SK-N-SH treated with all-trans-retinoic acid at 6 μM for 48 hours (cell line): ENCODE measurements around the gene NEURL1B.

ENCODE experiments used
- ATAC-seq: fragments of 200-7000 bp; cut with Tn5 transposase; 3 replicates; pipeline ENCODE4 v1.9.1; 2020; ENCODE audit warnings: mild to moderate bottlenecking, moderate library complexity
- ARNTL ChIP-seq: fragments of 450-650 bp; formaldehyde crosslinking; IDR thresholded peaks from 2 replicates; pipeline ENCODE4 v1.5.0; 2020; ENCODE audit warnings: low read depth, mild to moderate bottlenecking, moderate library complexity, borderline replicate concordance
- BACH2 ChIP-seq: fragments of 250-450 bp; sonication (Bioruptor Pico); IDR thresholded peaks from 2 replicates; pipeline ENCODE4 v1.9.0; 2021; ENCODE audit warnings: mild to moderate bottlenecking, borderline replicate concordance
- CSDC2 ChIP-seq: fragments of 250-450 bp; sonication (Bioruptor Pico); IDR thresholded peaks from 2 replicates; pipeline ENCODE4 v1.5.0; 2020; ENCODE audit warnings: mild to moderate bottlenecking, moderate library complexity
- ESRRG ChIP-seq: fragments of 250-450 bp; sonication (Bioruptor Pico); IDR thresholded peaks from 2 replicates; pipeline ENCODE4 v1.6.1; 2021; ENCODE audit warnings: mild to moderate bottlenecking
- GLIS3 ChIP-seq: fragments of 250-450 bp; sonication (Bioruptor Pico); IDR thresholded peaks from 2 replicates; pipeline ENCODE4 v1.5.0; 2020; ENCODE audit warnings: mild to moderate bottlenecking, moderate library complexity
- ISL1 ChIP-seq: fragments of 250-450 bp; sonication (Bioruptor Pico); IDR thresholded peaks from 2 replicates; pipeline ENCODE4 v2.1.2; 2022; ENCODE audit warnings: mild to moderate bottlenecking, moderate library complexity
- OSR1 ChIP-seq: fragments of 250-450 bp; sonication (Bioruptor Pico); IDR thresholded peaks from 2 replicates; pipeline ENCODE4 v1.8.0; 2022; ENCODE audit warnings: moderate library complexity, mild to moderate bottlenecking, inconsistent platforms
- PPARA ChIP-seq: fragments of 250-450 bp; sonication (Bioruptor Pico); IDR thresholded peaks from 2 replicates; pipeline ENCODE4 v1.5.0; 2020; ENCODE audit warnings: mild to moderate bottlenecking, borderline replicate concordance
- RARB ChIP-seq: fragments of 250-450 bp; sonication (Bioruptor Pico); IDR thresholded peaks from 2 replicates; pipeline ENCODE4 v1.8.0; 2021; ENCODE audit warnings: mild to moderate bottlenecking, moderate library complexity
- SNAI2 ChIP-seq: fragments of 250-450 bp; sonication (Bioruptor Pico); IDR thresholded peaks from 2 replicates; pipeline ENCODE4 v1.5.0; 2020; ENCODE audit warnings: mild to moderate bottlenecking, moderate library complexity
- TCF4 ChIP-seq: fragments of 250-450 bp; sonication (Bioruptor Pico); IDR thresholded peaks from 2 replicates; pipeline ENCODE4 v1.8.0; 2021; ENCODE audit warnings: mild to moderate bottlenecking, moderate library complexity, borderline replicate concordance
- TOX ChIP-seq: fragments of 250-450 bp; sonication (Bioruptor Pico); IDR thresholded peaks from 2 replicates; pipeline ENCODE4 v1.8.0; 2021; ENCODE audit warnings: mild to moderate bottlenecking, moderate library complexity, borderline replicate concordance
- ZFP3 ChIP-seq: fragments of 250-450 bp; sonication (Bioruptor Pico); IDR thresholded peaks from 2 replicates; pipeline ENCODE4 v1.5.0; 2020; ENCODE audit warnings: mild to moderate bottlenecking, moderate library complexity
- ZFP30 ChIP-seq: fragments of 450-650 bp; formaldehyde crosslinking; IDR thresholded peaks from 2 replicates; pipeline ENCODE4 v1.5.0; 2022; ENCODE audit warnings: mild to moderate bottlenecking, moderate library complexity
- ZNF565 ChIP-seq: fragments of 450-650 bp; formaldehyde crosslinking; conservative IDR thresholded peaks from 2 replicates; pipeline ENCODE4 v1.5.0; 2020; ENCODE audit warnings: low read depth, mild to moderate bottlenecking, moderate library complexity
- ZNF70 ChIP-seq: fragments of 450-650 bp; formaldehyde crosslinking; IDR thresholded peaks from 2 replicates; pipeline ENCODE4 v1.5.0; 2020; ENCODE audit warnings: mild to moderate bottlenecking, moderate library complexity
- ZNF8 ChIP-seq: fragments of 450-650 bp; formaldehyde crosslinking; IDR thresholded peaks from 2 replicates; pipeline ENCODE4 v1.5.0; 2020; ENCODE audit warnings: mild to moderate bottlenecking, moderate library complexity
- TF ChIP-seq, protein P1 (sequence below): fragments of 250-450 bp; sonication (Bioruptor Pico); IDR thresholded peaks from 2 replicates; pipeline ENCODE4 v1.5.1; 2020; ENCODE audit warnings: low read depth, mild to moderate bottlenecking, moderate library complexity
- TF ChIP-seq, protein P2 (sequence below): fragments of 250-450 bp; sonication (Bioruptor Pico); IDR thresholded peaks from 2 replicates; pipeline ENCODE4 v1.5.0; 2020; ENCODE audit warnings: mild to moderate bottlenecking, moderate library complexity
- TF ChIP-seq, protein P3 (sequence below): fragments of 250-450 bp; sonication (Bioruptor Pico); IDR thresholded peaks from 2 replicates; pipeline ENCODE4 v1.8.0; 2020; ENCODE audit warnings: mild to moderate bottlenecking, moderate library complexity, borderline replicate concordance

NEURL1B gene

DNA sequence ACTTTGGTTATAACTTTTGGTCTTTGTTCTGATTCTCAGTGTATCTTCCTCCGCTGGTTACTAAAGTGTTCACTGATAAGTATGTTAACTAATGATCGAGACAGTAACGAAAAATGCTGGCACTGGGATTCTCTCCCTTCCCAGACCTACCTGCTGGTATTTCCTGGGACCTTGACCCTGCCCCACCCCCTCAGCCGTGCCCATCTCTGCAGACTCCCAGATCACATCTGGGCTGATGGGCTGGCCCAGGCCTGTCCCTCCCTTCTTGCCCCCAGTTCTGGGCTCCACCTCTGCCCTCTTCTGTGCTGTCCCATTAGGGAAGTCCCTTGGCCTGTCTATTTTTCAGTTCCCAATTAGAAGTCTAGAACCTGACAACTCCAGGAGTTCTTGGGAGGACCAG lies 46.9 kb downstream of the NEURL1B start:
- ATAC-seq: no peak
- TF ChIP-seq BACH2 (CRISPR knock-in tag) (no peak), PPARA (CRISPR knock-in tag) (no peak), OSR1 (CRISPR knock-in tag) (no peak), ZFP30 (CRISPR knock-in tag) (no peak), ZNF70 (no peak), ZFP3 (CRISPR knock-in tag) (no peak), ZNF565 (CRISPR knock-in tag) (no peak)
- TF ChIP-seq, protein P1, sequence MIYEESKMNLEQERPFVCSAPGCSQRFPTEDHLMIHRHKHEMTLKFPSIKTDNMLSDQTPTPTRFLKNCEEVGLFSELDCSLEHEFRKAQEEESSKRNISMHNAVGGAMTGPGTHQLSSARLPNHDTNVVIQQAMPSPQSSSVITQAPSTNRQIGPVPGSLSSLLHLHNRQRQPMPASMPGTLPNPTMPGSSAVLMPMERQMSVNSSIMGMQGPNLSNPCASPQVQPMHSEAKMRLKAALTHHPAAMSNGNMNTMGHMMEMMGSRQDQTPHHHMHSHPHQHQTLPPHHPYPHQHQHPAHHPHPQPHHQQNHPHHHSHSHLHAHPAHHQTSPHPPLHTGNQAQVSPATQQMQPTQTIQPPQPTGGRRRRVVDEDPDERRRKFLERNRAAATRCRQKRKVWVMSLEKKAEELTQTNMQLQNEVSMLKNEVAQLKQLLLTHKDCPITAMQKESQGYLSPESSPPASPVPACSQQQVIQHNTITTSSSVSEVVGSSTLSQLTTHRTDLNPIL (CRISPR knock-in tag): no peak
- TF ChIP-seq, all 23 proteins: peak for 0

DNA sequence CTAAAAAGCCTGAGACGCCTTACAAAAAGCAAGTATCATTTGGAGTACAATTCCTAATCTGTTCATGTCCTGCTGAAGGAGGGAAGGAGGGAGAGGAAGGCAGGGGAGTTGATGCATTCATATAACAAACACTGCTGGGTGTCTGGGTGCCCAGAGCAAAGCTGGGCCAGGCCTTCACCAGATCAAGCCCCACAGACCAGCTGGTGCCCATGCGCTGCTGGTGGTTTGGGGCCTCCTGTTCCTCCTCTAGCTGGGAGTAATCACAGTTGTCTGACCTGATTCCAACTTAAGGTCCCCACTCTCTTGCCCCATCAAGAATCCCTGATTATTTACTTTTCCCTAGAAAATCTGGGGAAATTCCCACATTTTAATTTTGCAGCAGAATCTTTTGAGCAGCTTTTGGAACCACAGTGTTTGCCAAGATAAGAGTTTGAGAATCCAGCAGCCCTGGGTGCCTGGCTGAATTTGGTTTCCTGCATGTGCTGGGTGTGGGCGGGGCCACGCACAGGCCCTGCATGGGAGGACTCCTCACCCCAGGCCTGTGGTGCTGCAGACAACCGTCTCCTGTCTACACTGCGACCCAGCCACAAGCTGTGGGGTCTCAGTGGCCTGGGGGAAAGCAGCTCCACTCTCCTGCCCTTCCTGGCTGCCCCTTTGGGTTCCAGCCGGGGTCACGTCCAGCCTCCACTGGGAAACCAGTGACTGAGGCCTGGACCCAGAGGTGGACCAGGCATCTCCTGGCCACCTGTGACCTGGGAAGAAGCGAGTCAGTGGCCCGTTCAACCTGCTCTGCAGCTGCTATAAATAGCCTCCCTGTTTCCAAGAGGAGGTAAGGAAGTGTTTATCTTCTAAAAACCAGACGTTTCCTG lies 47.5 kb downstream of the NEURL1B start:
- ATAC-seq: no peak
- TF ChIP-seq BACH2 (CRISPR knock-in tag) (no peak), ZFP30 (CRISPR knock-in tag) (no peak), ZFP3 (CRISPR knock-in tag) (no peak), PPARA (CRISPR knock-in tag) (no peak), OSR1 (CRISPR knock-in tag) (no peak), ISL1 (CRISPR knock-in tag) (no peak), ESRRG (CRISPR knock-in tag) (no peak)
- TF ChIP-seq, protein P1 (CRISPR knock-in tag): no peak
- TF ChIP-seq, protein P2, sequence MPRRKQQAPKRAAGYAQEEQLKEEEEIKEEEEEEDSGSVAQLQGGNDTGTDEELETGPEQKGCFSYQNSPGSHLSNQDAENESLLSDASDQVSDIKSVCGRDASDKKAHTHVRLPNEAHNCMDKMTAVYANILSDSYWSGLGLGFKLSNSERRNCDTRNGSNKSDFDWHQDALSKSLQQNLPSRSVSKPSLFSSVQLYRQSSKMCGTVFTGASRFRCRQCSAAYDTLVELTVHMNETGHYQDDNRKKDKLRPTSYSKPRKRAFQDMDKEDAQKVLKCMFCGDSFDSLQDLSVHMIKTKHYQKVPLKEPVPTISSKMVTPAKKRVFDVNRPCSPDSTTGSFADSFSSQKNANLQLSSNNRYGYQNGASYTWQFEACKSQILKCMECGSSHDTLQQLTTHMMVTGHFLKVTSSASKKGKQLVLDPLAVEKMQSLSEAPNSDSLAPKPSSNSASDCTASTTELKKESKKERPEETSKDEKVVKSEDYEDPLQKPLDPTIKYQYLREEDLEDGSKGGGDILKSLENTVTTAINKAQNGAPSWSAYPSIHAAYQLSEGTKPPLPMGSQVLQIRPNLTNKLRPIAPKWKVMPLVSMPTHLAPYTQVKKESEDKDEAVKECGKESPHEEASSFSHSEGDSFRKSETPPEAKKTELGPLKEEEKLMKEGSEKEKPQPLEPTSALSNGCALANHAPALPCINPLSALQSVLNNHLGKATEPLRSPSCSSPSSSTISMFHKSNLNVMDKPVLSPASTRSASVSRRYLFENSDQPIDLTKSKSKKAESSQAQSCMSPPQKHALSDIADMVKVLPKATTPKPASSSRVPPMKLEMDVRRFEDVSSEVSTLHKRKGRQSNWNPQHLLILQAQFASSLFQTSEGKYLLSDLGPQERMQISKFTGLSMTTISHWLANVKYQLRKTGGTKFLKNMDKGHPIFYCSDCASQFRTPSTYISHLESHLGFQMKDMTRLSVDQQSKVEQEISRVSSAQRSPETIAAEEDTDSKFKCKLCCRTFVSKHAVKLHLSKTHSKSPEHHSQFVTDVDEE (CRISPR knock-in tag): no peak
- TF ChIP-seq, protein P3, sequence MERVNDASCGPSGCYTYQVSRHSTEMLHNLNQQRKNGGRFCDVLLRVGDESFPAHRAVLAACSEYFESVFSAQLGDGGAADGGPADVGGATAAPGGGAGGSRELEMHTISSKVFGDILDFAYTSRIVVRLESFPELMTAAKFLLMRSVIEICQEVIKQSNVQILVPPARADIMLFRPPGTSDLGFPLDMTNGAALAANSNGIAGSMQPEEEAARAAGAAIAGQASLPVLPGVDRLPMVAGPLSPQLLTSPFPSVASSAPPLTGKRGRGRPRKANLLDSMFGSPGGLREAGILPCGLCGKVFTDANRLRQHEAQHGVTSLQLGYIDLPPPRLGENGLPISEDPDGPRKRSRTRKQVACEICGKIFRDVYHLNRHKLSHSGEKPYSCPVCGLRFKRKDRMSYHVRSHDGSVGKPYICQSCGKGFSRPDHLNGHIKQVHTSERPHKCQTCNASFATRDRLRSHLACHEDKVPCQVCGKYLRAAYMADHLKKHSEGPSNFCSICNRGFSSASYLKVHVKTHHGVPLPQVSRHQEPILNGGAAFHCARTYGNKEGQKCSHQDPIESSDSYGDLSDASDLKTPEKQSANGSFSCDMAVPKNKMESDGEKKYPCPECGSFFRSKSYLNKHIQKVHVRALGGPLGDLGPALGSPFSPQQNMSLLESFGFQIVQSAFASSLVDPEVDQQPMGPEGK (CRISPR knock-in tag): no peak

DNA sequence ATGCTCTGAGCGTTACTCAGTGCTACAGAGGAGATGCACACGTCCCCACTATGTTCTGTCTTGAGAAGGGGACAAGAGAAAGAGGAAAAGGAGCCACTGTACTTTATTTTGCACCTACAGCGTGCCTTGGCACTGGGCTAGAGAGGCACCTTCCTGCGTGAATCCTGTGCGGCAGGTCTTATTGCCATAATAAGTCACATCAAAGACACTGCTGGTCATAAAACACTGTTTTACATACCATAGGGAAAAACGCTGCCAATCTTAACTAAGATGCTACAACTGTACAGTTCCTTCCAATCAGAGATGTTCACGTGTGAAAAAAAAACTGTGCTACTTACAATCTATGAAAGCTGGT lies 48.1 kb downstream of the NEURL1B start:
- ATAC-seq: no peak
- TF ChIP-seq SNAI2: no peak
- no peak for TF ChIP-seq GLIS3 (CRISPR knock-in tag)
- TF ChIP-seq RARB (CRISPR knock-in tag): no peak
- TF ChIP-seq ESRRG (CRISPR knock-in tag): no peak
- TF ChIP-seq ZNF8 (CRISPR knock-in tag): no peak
- TF ChIP-seq ZNF70: no peak
- no peak for TF ChIP-seq PPARA (CRISPR knock-in tag)
- TF ChIP-seq ZNF565 (CRISPR knock-in tag): no peak

DNA sequence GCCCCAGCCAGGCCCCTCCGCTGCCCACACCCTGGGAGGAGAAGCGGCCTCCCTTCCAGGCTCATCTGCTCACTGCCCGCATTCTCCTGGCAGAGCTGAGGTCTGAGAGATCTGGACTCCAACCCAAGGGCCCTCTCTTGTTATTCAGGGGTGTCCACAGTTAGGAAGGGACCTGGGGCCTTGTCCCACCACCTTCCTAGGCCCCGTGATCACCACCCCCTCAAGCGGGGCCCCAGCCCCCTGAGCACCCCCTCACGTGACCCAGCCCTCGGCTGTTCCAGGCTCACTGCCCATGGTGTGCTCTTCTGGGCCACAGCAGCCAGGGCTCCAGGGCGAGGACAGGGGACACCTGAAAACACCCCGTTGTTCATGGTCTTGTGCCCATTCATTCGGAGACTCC lies 48.7 kb downstream of the NEURL1B start:
- no peak for ATAC-seq
- TF ChIP-seq, protein P2 (CRISPR knock-in tag): no peak
- no peak for TF ChIP-seq ZNF8 (CRISPR knock-in tag)
- no peak for TF ChIP-seq BACH2 (CRISPR knock-in tag)
- no peak for TF ChIP-seq TCF4 (CRISPR knock-in tag)
- TF ChIP-seq SNAI2: no peak
- TF ChIP-seq CSDC2: no peak
- no peak for TF ChIP-seq OSR1 (CRISPR knock-in tag)
- TF ChIP-seq, protein P3 (CRISPR knock-in tag): no peak
- no peak for TF ChIP-seq GLIS3 (CRISPR knock-in tag)
- no peak for TF ChIP-seq ZNF565 (CRISPR knock-in tag)
- no peak for TF ChIP-seq ISL1 (CRISPR knock-in tag)
- TF ChIP-seq ZNF70: no peak
- TF ChIP-seq ARNTL (CRISPR knock-in tag): no peak
- no peak for TF ChIP-seq ZFP30 (CRISPR knock-in tag)
- no peak for TF ChIP-seq TOX
- TF ChIP-seq ZFP3 (CRISPR knock-in tag): no peak
